ENCODE results near the gene PNPLA3.

Gene PNPLA3

DNA sequence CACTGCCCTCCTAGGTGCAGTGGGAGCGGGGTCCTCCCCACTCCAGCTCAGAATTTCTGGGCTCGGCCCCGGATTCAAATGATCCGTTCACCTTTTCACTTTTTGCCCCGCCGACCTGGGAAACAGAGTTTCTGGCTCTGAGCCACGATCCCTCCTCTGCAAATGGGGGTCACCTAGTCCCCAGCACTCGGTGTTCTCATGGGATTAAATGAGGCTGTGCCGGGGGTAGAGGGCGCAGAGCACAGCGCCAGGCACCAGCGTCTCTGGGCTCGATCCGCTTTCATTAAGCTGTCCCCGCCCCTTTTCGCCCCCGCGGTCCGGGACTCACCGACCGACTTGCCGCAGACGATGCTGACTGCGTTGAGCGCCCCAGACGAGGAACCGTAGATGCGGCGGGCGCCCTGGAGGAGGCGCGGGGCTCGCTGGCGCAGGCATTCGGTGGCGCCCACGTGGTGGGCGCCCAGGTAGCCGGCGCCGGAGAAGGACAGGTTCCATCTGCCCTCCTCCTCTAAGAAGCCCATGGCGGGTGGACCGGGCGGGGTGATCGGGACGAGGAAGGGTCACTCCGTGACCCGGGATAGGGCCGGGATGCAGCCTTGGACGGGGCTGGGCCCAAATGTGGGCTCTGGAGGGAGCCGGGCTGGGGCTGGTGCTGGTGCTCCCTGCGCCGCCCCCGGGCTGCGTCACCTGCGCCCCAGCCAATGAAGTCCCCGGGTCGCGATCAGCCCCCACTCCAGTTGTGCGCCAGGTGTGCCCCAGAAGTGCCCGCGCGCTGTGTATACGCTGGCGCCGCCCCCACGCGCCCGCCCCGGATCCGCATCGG is 32.0 kb upstream of the PNPLA3 start, which contains the start of gene PNPLA5:
Gene PNPLA5, minus strand, starts transcription at position 654 of the 823 bp plus-strand sequence. Its CDS starts 133 bp downstream, at position 521.
- no peak for TF ChIP-seq CTCF (IDR thresholded peaks at IDR 0.05; ENCODE audit: low read depth, low read length)
- DNase-seq (ENCODE audit: extremely low read depth, low read depth), result no peak

DNA sequence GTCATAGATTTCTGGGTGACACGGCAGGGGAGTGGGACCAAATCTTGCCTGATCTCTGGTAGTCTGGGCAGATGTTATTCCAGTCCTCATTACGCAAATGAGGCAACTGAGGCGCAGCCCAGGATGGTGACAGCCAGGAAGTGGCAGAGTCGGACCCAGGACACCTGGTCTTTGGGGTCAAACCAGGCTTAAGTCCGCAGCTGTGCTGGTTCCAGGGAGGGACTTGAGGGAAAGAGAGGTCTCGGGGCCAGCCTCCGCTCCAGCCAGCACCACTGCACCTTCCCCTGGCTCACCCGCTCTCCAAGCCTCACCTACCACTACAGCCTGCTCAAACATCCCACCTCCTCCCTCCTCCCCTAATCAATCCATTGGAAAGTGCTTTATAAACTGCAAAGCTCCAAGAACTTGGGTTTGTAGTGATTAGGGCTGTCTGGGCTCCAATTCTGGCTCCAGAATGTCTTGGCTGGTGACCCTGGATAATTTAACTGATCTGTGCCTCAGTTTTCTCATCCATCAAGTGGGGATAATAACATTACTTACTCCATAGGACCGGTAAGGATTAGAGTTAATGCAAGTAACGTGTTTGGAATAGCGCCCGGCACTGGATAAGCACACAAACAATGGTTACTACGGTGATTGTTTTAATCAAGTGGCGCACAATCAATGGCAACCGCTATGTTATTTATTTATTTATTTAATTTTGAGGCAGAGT is 31.3 kb upstream of the PNPLA3 start:
- TF ChIP-seq CTCF (IDR thresholded peaks at IDR 0.05; ENCODE audit: low read depth, low read length), result no peak
- no peak for DNase-seq (ENCODE audit: extremely low read depth, low read depth)

GRCh38 chr22:43893266-43893665 is 30.3 kb upstream of the PNPLA3 start:
- no peak for DNase-seq (ENCODE audit: extremely low read depth, low read depth)
- no peak for TF ChIP-seq CTCF (IDR thresholded peaks at IDR 0.05; ENCODE audit: low read depth, low read length)

DNA sequence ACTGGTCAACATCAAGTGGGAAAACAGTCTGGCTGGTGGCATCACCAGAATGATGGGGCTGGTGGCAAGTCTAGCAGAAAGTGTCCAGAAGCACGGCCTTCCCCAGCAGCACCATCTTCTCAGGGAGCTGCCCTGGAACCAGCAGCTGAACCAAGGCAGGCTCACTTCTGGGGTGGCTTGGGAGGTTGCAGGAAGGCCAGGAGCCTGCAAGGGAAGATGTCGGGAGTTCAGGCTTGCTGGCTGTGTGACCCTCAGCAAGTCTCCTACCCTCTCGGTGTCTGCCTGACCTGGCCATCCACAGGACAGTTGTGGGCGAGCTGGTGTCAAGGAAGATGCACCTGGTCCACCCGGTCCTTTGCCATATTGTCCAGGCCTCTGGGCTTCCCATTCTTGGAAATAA is 29.5 kb upstream of the PNPLA3 start:
- TF ChIP-seq CTCF (IDR thresholded peaks at IDR 0.05; ENCODE audit: low read depth, low read length), result no peak
- DNase-seq (ENCODE audit: extremely low read depth, low read depth), result no peak

DNA sequence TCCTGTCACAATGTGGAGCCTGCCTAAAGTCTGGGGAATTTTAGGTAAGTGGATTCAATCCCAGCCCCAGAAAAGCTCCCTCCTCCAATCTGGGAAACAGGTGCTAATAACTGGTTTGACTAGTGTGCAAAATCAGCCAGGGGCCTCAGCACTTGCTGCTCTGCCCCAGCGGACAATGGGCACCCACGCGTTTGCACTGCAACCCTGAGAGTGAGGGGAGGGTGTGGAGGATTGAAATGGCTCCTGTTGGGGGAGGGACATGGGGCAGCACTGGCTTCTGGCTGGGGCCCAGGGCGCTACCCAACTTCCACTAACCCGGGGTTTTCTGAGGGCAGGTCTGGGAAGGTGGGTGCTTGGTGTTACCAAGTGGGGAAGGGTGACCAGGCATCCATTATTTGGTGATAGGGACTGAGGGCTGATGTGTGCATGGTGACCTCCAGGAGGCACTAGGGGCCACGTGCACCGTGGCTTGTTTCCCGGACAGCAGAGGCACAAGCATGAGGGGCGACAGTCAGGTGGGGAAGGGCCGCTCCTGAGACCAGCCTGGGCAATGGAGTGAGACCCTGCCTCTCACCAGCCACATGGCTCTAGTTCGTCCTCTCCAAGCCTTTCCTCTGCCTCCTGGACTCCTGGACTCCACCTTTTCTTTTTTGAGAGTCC is 27.5 kb upstream of the PNPLA3 start:
- TF ChIP-seq CTCF (IDR thresholded peaks at IDR 0.05; ENCODE audit: low read depth, low read length), result no peak
- no peak for DNase-seq (ENCODE audit: extremely low read depth, low read depth)

GRCh38 chr22:43897751-43898261 is 25.8 kb upstream of the PNPLA3 start:
- no peak for DNase-seq (ENCODE audit: extremely low read depth, low read depth)

More at GRCh38 chr22:43897751-43898261, 25.8 kb upstream of the PNPLA3 start:
- TF ChIP-seq CTCF (IDR thresholded peaks at IDR 0.05; ENCODE audit: low read depth, low read length), result no peak
